GM21360 (cell line): ENCODE data around the gene CCDC142.
"Not testable (repeated sequence)": the region's sequence is repeated elsewhere in the genome, so short reads cannot be mapped to it uniquely, and the experiment has no call there.

Experiments
- ATAC-seq: cut with Tn5 transposase; IDR thresholded peaks from one replicate; pipeline ENCODE4 v1.9.1; 2021; ENCODE audit warnings: mild to moderate bottlenecking, moderate library complexity; ENCODE audit not compliant: unreplicated experiment

The CCDC142 gene

DNA sequence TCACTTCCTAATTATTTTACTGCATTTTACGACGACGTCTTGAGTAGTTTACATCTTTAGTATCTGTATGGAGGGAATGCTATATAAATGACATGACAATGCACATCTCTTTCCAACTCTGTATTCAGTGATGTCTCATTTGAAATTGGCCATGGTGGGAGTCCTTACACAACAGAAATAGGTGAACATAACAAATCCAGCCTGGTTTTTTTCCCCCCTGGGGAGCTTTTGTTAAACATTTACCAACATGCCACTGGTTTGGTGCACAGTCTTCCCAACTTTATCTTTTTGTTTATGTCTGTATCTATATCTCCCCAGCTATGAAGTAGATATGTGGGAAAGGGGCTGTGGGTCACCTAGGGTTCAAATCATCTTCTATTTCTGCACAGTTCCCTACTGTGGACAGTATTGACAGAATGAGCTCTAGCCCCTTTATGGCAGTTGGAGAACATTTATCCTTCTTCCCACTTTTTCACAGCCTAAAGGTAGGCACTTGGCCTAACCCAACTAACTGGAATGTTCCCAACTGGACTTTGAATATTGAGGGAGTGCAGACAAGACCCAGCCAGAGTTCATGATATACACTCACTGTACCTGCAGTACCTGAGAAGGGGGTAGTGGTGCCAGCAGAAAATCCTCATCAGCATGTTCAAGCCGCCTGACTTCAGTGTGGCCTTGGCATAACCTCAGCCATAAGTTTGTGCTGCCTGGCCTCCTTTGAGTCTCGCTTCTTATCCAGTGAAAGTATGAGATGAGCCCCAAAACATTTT, 35.4 kb downstream of the CCDC142 start:
- no peak for ATAC-seq

DNA sequence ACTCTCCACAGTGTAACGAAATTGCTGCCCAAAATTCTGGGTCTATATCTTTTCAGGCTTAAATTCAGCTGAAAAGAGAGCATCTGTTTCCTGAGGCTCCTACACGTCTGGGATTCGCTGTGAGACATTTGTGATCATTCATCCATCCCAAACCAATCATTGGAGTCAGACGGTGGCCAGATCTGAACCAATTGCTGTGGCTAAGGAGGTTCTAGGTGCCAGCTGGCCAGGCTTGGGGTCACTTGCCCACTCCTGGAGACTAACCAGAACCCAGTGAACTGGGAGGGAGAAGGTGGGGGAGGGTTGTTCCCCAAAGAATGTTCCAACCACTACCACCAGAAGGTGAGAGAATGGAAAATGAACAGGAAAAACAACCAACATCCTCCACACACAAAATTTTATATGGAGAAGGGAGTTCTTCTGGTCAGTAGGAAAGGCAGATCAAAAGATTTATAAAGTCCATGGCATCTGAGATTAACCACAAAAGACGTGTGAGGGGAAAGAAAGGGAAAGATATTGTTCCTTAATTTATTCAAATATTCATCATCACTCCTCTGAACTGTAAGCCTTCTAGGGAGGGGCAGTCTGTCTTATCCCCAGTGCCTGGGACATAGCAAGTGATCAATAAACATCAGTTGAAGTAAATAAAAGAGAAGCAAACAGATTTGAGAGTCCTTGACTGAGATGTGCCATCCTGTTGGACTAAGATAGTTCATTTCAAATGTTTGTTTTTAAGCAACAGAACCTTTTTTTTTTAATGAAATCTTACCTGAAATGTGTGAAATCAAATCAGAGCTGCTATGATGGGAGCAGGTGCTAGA, 38.1 kb downstream of the CCDC142 start:
- no peak for ATAC-seq

DNA sequence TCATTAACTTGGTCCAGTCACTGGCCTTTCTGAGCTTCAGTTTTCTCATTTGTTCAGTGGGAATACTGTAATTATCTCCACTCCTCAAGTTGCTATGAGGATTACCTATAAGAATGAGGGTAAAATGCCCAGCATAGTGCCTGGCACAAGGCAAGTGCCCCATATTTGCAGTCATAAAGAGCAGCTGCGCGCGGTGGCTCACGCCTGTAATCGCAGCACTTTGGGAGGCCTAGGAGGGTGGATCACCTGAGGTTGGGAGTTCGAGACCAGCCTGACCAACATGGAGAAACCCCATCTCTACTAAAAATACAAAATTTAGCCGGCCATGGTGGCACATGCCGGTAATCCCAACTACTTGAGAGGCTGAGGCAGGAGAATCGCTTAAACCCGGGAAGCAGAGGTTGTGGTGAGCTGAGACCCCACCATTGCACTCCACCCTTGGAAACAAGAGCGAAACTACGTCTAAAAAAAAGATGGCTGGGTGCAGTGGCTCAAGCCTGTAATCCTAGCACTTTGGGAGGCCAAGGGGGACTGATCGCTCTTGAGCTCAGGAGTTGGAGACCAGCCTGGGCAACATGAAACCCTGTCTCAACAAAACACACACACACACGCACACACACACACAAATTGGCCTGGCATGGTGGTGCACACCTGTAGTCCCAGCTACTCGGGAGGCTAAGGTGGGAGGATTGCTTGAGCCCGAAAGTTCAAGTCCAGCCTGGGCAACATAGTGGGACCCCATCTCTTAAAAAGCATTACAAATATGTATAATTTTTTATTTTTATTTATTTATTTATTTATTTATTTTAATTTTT, 40.1 kb downstream of the CCDC142 start:
- not testable (repeated sequence) for ATAC-seq

DNA sequence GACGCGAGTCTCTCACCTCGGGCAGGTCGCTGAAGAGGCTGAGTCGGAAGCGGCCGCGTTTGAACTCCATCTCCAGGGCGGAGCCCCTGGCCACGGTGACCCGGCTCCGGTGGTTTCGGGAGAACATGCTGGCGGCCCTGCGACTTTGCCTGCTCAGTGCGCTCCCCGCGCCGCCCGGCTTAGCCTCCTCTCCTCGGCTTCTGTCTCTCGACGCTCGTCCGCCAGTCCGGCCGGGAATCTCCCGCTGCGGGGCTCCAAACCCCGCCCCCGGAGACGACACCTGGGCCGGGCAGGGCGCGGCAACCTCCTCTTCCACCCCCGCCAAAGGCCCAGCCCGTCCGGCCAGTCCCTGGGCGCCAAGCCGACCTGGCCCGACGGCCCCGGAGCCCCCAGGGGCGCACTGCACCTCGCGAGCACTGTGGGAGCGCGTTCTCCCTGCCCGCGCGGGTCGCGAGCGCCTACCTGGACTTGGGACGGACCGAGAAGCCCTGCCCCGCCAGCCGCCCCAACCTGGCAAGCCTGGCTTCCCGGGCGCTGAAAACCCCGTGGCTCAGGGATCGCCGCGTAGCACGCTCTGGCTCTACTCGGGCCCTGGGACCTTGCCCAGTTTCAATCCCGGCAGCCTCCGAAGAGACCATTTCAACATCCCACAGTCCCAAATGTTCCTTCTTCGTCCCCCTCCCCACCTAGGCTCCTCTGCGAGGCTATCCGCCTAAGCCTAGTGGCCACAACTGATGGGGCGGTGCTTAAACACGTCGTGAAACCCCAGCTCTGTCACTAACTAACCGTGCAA, 40.9 kb downstream of the CCDC142 start, which contains the start of gene RTKN:
Gene RTKN (minus strand): TSS at position 248 of the 793 bp plus-strand sequence. CDS start 121 bp downstream, at position 127.
- ATAC-seq = no peak

DNA sequence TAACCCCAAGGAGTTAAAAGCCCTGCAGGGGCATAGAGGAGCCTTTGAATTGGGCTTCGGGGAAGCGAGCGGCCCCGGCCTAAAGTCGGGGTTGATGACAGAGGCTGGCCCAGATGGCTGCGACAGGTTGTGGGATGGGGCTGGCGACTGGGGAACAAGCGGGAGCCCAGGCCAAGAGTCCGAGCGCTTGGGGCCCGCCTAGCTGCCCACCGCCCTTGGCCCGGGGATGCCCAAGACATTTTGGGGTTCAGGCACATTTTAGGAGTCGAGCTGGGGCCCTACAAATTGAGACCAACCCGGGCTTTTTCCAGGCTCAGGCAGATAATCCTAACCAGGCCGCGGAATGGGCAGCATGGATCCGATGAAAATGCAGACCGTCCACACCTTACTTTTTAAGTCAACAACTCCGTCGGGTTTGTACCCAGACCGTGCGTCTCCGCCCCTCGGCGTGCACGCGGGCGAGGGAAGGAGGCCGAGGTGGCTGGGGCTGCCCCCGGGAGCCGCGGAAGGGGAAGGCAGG, 41.6 kb downstream of the CCDC142 start:
- ATAC-seq = no peak

DNA sequence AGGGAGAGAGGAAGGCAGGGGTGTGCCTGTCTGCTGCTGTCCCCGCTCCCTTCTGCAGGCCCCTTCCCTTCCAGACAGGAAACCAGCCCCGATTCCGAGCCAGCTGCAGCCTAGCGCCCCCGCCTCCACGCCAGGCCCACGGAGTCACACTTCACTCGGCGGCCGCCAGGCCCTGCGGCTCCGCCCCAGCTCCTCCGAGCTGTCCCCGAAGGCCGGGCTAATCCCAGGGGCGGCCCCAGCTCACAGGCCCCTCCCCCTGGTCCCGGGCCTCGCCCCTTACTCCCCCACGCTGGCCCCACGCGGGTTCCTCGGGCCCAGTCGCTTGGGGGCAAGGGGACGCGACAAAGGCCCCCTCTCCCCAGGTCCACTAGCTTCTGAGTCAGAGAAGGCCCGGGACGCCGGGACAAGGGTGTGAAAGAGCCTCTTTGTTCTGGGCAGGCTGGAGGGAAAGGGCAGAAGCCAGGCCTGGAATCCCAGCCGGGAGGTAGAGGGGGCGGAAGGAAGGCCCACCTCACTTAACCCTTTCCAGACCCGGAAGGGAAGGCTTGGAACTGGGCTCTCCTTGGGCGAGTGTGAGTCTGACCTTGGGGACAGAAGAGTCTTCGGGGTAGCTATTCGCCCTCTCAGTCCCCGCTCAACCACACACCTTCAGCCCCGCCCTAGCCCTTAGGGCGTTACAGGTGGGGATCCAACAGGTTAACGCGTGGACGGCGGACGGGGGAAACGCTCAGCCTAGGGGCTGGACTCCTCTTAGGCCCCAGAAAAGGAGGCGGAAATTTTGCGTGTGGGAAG, 42.2 kb downstream of the CCDC142 start:
- peak; percentile 80 for ATAC-seq

DNA sequence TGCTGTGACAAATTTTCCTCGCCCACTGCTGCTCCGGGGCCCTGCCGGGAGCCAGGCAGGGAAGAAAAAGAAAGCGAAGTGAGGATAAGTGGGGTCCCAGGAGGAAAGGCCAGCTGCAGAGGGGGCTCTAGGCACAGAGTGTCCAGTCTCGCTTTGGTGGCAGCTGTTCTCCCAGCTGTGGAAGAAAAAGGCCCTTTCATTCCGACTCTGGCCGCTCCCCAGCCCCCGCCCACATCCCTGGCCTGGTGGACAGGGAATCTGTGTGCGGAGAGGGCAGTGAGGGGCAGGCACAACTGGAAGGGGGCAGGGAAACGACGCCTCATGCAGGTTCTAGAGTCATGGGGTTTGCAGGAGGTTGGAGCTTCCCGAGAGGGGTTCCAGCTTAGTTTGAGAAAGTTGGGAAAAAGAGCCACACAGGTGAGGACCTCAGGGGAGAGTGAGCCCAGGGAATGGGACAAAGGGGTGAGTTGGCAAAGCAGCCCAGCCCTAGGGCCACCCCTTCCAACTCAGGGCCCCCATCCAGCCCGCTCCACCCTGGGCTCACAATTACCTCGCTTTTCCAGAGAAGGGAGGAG, 42.9 kb downstream of the CCDC142 start:
- no peak for ATAC-seq

DNA sequence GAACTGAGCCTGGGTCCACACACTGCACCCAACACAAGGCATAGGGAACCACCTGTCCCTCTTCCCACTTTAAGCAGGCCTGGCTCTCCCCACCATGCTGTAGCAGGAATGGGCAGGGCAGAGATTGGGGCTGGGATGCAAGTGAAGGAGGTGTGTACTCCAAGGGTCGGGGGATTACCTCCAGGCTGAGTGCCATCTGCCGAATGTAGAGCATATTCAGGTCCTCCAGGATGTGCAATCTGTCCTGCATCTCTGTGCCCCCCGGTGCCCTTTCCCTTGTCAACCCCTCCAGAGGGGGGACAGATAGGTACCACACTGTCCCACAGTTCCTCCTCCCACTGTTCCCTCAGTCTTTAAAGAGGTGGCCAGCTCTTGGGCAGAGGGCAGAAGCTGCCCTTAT, 43.4 kb downstream of the CCDC142 start:
- no peak for ATAC-seq

DNA sequence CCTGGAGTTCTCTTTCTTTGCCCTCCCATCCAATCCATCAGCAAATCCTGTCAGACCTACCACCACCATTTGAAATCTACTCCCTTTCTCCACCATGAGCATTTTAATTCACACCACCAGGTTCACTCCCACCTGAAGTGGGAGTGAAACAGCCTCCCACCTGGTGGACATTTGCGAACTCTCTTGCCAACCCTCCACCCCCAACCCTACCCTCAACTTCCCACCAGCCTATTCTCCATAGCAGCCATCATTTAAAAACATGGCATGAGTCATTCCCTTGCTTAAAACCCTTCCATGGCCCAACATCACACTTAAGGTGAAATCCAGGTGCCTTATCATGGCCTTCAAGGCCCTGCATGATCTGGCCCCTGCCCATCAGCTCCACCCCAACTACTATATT, 44.5 kb downstream of the CCDC142 start:
- no peak for ATAC-seq

DNA sequence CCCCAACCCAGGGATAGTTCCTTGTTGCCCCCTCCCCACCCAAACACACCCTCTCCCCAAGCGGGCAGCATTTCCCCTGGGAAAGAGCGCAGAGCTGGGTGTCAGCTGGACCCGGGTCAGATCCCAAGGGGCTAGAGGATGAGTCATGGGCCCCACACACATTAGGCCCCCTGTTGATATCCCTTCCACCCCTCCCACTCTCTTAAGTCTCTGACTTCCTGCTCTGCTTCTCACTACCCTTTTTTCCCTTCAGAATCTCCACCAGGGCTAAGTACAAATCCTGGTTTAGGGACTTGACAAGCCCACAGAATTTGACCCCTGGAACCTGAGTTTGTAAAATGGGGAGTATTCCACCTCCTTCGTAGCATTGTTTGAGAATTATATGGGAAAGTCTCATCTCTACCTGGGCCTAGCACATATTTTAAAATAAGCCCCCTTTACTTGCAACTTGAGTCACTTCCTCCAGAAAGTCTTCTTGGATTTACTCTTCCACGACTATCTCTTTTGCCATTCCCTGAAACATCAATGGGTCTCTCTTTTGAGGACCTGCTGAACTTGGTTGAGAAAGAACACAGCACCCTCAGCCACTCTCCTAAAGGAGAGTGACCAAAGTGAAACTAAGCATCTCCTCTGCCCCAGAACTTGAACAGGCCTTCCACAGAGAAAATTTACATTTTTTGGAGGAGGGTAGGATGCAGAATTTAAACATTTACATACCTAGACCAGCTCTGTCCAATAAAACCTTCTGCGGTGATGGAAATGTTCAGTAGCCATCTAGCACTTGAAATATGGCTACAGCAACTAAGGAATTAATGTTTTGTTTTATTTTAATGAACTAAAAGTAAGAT, 45.7 kb downstream of the CCDC142 start:
- ATAC-seq = no peak

DNA sequence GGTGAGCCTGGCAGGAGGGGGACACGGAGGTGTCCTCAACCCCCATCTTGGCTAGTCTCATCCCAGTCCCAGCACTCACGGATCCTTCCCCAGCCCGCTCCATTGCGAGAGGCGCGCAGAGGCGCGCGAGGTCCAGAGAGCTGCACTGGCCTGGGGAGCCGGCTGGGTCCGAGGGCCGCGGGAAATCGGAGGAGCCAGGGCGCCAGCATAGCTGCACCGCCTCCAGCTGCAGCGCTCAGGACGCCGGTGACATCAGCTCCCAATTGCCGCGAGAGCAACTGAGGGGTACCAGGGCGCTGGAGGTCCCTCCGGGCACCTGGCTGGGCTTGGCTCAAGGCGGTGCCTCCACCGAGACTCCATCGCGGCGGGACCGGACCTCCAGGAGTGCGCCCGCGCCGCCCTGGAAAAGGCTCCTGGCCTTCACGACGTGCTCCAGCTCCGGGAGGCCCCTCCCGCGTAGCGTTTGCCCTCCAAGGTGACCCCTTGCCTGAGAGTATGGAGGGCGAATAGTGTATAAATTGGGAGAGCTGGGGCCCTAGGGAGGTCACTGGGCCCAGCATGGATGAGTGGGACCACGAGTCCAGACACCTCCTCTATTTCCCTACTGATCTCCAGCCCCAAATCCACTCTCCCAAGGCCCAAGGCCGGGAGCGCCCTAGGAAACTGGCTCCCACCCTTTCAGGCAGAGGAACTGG, 46.5 kb downstream of the CCDC142 start:
- no peak for ATAC-seq

DNA sequence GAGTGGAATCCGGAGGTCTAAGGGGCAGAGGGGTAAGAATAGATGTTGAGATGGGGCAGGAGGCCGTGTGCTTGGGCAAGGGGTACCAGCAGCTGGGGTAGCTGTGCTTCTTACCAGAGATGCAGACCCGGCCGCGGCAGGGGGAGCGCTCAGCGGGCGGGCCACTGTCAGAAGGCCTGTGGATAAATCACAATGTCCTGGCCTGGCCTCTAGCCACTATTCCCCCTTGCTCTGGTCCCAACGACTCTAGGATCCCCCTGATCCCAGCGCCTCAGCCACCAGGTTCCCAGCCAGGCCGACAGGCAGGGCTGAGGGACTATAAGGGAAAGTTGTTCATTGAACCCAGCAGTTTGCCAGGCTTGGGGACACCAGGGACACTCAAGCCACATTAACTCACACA, 52.3 kb downstream of the CCDC142 start:
- no peak for ATAC-seq

DNA sequence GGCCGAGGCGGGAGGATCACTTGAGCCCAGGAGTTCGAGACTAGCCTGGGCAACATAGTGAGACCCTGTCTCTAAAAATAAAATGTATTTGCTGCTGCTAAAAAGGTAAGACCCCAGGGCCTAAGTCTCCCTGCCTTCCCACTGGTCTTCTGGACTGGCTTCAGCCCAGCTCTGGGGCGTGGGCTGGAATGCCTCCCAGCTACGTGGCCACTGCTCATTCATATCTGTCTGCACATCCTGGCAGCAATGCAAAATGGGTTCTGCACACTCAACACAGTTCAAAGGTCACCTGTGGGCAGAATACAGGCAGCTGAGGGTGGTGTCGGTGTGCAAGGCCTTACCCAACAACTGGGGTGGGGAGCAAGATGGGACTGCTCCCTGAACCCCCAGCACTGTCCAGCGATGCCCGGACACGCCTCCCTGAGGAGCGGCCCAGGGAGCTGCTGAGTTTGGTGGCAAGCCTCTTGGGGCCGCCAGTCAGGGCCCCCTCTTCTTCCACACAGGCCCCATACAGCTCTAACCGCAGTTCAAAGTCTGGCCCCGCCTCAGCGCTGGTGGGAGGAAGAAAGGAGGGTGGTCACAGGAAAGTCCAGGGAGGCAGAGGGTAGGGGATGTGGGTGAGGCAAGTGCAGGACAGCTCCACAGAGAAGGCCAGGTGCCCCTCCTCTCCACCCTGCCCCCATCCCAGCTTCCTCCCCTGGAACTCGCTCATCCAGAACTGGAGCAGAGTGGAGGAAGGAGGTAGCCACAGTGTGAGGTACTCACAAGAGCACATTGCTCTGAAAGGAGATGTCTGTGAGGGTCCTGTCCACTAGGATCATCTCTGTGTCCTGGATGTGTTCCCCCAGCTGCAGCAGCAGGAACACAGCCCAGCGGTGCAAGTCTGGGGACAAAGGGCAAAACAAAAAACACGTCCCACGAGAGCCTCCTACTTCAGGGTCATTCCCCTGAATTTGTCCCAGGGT, 53.0 kb downstream of the CCDC142 start:
- ATAC-seq = no peak

DNA sequence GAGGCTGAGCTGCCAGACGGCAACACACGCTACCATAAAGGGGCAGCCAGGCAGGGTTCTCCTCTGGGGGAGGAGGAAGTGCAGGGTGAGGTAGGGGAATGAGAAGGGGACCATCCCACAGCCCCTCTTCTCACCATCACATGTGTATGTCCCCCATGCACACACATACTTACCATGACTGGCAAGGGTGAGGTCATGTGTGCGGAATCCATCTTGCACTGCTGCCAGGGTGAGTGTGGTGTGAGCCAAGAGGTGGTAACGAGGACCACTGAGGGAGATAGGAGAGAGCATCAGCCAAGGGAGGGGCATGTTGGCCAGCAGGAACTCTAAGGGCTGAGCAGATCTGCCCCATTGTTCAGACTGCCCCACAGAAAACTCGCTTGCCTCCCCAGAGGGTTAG, 54.1 kb downstream of the CCDC142 start:
- ATAC-seq = no peak

DNA sequence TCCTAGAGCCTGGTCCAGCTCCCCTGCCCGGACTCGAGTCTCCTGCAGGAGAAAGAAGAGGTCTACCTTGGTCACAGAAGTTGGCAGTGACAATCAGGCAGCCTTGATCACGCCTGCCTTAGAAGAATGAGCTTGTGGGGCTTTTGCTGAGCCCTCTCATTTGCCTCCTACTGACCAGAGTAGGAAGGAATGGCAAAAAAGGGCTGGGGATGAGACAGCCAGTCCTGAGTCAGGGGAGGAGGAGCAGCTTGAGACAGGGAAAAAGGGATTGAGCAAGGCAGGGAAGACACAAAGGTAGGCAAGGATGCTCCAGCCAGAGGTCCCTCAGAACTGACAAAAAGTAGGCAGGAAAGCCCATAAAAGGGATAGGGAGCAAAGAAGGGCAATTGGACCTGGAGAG, 55.2 kb downstream of the CCDC142 start:
- no peak for ATAC-seq

DNA sequence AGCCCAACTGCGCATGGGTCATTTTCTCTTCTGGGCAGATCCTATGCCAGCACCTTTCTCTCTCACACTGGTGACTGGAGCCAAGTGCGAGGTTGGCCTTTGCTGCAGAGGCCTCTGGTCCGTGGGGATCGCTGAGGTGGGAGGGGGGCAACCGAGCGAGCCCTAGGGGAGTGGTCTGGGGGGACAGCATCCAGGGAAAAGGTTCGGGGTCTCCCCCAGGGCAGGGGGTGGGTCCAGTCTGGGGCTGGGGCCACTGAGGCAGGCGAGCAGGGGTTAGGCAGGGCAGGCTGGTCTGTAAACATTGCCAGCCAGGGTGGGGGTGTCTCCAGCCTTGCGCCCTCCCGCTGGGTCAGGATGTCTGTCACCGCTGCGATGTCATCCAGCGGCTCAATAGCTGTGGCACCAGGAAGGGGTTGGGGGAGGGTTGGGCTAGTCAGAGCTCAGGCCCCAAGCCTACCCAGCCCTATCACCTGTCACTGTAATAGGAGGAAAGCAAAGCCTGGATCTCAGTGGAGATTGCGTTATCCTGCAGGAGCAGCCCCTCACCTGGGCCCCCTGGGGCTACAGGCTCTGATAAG, 56.5 kb downstream of the CCDC142 start:
- ATAC-seq = no peak
